GM18861 (cell line): ENCODE data around the gene SNX18.

Experiments
- ATAC-seq: cut with Tn5 transposase; IDR thresholded peaks from one replicate; pipeline ENCODE4 v1.9.1; 2021; ENCODE audit not compliant: unreplicated experiment

The SNX18 gene

GRCh38 chr5:54577937-54578653, 60.5 kb downstream of the SNX18 start:
- no peak for ATAC-seq

GRCh38 chr5:54579591-54580295, 62.2 kb downstream of the SNX18 start:
- ATAC-seq: no peak

- ATAC-seq: no peak
Measured at GRCh38 chr5:54580997-54581811, 63.6 kb downstream of the SNX18 start.

DNA sequence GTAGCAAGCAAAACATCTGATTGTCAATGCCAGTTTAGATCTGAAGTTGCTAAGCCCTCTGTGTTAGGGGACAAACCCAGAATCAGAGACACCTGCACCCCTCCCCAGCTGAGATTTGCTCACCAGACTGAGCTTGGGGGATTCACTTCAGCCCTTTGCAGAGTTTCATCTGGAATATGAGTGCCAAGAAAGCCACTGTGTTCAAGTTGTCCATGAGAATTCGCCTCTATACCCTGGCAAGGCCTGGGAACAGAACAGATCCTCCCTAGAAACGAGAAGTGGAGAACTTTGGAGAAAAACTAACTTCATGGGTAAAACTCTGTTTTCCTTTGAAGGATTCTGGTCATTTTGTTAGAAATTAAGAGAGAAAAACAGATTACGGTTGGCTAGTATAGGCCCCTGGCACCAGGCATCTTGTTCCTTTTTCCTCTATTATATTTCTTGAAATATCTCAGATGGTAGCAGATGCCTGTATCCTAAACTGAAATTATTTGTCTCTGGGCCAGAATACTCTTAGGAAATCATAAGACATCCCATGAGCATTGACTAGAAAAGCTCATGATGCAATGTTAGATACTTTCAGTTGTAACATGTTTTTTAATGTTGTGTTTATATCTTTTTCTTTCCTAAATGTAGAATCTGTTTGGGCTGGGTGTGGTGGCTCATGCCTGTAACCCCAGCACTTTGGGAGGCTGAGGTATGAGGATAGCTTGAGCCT, 64.4 kb downstream of the SNX18 start:
- no peak for ATAC-seq

- no peak for ATAC-seq
Measured at GRCh38 chr5:54586336-54586735, 68.8 kb downstream of the SNX18 start.

GRCh38 chr5:54589786-54590185, 72.2 kb downstream of the SNX18 start:
- ATAC-seq: no peak

- ATAC-seq: no peak
Measured at GRCh38 chr5:54590824-54591223, 73.3 kb downstream of the SNX18 start.

DNA sequence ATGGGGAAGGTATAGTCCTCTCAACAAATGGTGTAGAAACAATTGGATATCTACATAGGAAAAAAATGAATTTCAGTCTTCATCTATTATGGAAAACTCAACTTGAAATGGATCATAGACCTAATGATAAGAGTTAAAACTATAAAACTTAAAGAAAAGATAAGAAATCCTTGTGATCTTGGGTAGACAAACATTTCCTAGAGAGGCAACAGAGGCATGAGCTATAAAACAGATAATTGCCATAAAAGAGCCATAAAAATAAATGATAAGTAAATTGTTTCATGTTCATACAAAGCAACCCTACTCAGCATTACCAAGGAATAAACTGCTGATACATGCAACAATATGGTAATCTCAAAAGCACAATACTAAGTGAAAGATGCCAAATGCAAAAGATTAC, 76.2 kb downstream of the SNX18 start:
- ATAC-seq: no peak

- no peak for ATAC-seq
Measured at GRCh38 chr5:54594181-54594580, 76.6 kb downstream of the SNX18 start.

DNA sequence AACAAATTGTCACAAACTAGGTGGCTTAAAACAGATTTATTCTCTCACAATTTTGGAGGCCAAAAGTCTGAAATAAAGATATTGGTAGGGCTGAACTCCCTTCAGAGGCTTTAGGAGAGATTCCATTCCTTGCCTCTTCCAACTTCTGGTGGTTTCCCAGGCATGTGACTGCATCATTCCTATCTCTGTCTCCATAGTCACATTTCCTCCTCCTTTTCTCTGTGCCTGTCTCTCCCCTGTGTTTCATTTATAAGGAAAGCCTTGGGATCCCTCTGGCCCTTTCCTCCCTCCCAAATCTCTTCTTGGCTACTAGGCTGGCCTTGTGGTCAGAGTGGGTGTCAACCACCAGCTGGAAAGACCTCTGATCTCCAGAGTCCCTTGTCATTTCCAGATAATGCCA, 78.2 kb downstream of the SNX18 start:
- ATAC-seq: no peak
